HG03103 (cell line): ENCODE data around the gene KMT2E.
A peak's percentile ranks its signal among the peaks of the same experiment; 100 is the strongest.

ENCODE experiments used
- ATAC-seq: cut with Tn5 transposase; IDR thresholded peaks from one replicate; pipeline ENCODE4 v1.9.1; 2021; ENCODE audit warnings: low read depth; ENCODE audit not compliant: unreplicated experiment

The KMT2E gene

GRCh38 chr7:105118612-105119600 lies 104.9 kb downstream of the KMT2E start:
- peak; percentile 48 for ATAC-seq

DNA sequence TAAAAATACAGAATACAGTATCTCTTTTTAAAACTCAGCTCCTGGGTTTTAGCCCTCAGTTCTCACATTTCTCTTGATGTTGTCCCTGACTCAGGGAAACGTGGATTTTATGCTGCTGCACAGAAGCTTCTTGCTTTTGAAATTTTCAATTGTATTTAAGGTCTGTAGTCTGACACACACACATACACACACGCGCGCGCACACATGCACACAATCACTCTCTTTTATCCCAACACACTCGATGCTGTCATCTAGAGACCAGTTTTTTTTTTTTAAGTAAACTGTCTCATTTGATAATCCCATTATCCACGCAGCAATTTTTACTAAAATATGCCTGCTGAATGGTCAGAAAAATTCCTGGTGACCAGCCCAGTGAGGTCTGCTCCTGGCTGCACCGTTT lies 108.6 kb downstream of the KMT2E start:
- ATAC-seq: no peak

DNA sequence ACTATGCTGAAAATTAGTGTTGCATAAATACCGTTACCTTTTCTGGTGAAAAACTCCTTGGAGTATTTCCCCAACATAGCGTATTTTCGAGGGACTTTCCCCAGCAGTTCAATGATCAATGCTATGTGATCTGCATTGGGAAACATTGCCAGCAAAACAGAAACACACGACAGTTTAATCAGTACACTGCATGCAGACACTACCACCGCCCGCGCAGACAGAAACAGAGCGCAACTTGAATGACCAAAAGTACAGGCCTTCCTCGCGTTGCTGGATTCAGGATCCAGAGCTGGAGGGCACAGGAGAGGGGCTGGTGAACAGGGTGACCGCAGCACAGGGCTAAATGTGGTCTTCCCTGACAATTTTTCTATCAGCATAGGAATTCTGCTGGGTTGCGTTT lies 111.7 kb downstream of the KMT2E start:
- no peak for ATAC-seq

GRCh38 chr7:105126436-105126975 lies 112.5 kb downstream of the KMT2E start:
- ATAC-seq: no peak

DNA sequence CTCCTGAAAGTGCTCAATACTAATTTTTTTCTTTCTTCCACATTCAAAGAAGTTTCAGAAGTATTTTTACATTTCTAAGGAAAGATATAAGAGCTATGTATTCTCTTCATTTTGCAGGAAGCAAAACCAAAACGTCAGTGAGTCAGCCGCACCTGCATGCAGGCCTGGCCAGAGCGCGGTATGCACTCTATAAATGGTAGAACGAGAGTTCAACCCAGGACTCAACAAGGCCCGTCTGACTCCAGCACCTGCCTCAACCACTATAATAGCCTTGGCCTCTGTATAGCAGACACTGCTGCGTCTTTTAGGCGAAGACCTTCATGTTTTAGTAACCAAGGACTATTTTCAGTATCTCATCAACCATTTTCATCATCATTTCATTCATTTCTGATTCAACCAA lies 113.2 kb downstream of the KMT2E start:
- ATAC-seq: no peak

- no peak for ATAC-seq
These were observed 116.0 kb downstream of the KMT2E start for GRCh38 chr7:105130048-105130447.

DNA sequence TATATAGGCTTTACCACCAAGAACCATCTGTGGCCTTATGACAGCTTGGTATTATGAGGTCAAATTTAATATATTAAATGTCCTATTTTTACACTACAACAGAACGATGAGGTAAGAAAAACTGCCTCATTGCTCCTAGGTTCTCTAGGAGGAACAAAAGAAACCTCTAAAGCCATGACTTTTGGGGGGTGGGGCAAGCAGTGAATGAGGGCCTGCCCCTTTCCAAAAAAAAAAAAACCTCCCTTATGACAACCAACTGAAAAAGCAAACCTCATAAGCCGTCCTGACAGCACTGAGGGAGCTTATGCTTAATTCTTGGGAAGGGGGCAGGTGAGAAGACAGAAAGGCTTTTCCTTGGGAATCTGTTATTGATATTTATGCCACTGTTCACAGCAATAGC lies 116.6 kb downstream of the KMT2E start:
- no peak for ATAC-seq

- no peak for ATAC-seq
These were observed 117.1 kb downstream of the KMT2E start for GRCh38 chr7:105131033-105131656.

GRCh38 chr7:105131890-105132289 lies 117.9 kb downstream of the KMT2E start:
- ATAC-seq: no peak

- no peak for ATAC-seq
These were observed 118.3 kb downstream of the KMT2E start for GRCh38 chr7:105132335-105132734.

DNA sequence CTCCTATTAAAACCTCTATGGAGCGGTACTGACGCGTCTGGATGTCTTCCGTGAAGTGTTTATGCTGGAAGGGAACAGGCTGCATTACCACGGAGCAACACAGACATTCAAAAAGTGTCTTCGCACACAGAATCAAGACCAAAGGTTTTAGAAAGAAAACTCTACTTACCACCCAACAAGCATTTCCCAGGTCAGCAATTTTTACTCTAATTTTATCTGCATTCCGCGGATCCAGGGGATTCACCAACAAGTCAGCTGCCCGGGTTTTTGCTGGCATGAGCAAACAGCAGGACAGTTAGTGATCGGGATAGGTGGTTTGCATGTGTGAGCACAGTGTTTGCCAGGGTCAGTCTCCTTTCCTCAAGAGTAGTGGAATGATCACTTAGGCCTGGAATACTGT lies 118.8 kb downstream of the KMT2E start:
- no peak for ATAC-seq

DNA sequence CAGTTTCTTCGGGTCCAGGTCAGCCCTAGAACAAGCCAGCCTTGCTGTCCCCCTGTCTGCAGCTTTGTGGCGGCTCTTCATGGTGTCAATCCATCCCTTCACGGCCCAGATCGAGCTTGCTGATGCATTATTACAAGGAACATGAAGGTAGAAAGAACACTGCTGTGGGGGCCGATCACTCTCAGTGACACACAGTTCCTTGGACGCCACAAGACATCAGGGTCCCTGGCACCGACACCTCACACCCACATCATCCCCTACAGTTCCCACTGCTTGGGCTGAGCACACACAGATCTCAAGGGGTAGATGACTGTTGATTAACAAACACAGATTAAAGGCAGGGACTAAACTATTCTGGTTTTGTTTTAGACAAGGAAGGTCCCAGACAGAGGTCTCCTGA lies 119.4 kb downstream of the KMT2E start:
- ATAC-seq: no peak

- no peak for ATAC-seq
These were observed 120.1 kb downstream of the KMT2E start for GRCh38 chr7:105133986-105134655.

- ATAC-seq: no peak
These were observed 122.2 kb downstream of the KMT2E start for GRCh38 chr7:105136221-105136620.

- no peak for ATAC-seq
These were observed 123.9 kb downstream of the KMT2E start for GRCh38 chr7:105137898-105138297.

- no peak for ATAC-seq
These were observed 125.4 kb downstream of the KMT2E start for GRCh38 chr7:105139381-105139780.

DNA sequence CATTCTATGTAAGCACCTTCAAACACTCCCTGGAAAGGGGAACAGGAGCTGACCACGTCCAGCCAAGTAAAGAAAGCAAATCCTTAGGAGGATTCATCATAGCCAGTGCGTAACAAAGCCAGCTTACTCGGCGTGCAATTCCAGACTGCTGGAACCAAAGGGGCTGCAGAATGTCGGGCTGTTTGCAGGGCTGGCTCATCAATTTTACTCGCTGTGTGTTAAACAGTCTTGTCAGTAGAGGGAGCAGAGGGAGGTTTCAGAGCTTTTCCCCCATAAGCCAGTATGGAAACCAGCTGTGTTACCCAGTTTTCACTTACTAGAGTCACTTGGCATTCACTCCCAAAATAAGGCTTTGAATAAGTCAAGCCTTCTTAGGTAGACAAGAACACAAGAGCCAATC lies 127.1 kb downstream of the KMT2E start:
- ATAC-seq: no peak

DNA sequence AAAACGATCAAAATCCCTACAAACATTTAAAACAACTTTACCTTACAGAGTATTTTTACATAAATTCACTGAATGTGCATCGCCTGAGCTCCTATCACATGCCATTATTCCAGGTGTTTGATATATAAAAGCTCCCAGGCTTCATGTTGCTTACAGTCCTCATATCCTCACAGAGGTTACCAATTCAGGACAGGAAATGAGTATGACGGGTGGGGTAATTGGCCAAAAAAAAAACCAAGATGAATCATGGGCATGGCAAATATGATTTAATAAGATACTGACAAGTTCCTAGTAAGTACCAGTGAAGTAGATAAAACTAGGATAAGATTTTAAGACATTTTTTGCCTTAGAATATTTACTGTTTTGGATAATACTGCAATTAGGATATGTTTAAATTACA lies 135.8 kb downstream of the KMT2E start:
- ATAC-seq: no peak

DNA sequence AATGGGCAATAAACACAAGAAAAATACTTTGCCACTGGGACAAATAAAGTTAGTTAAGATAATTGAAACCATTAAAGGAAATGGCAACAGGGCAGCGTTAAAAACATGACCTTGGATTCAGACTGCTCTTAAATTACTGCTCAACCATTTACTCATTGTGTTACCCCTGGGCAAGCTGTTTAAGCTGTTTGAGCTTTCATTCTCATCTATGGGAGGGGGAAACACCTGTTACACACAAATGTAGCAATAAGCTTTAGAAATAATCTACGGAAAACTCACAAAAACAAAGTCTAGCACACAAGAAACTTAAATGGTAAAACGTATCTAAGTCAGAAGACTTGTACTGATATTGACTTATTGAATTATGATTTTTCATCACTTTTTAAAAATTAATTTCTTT lies 137.1 kb downstream of the KMT2E start:
- ATAC-seq: no peak

DNA sequence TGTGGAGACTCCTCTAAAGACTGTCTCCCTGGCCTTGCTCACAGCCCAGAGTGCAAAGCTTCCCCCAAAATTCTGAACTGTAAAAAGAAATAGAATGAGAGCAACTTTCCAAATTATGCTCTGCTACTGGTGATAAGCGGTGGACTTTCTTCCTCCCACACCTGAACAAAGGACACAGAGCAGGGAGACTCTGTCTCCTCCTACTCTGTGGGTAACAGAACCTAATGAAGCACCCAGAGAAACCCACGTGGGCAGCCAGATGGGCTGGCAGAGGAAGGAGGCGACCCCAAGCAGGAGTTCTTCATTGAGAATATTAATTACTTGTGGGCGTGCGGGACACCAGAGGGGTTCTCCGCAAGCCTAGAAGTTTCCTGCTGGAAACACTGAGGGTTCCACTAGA lies 139.5 kb downstream of the KMT2E start:
- no peak for ATAC-seq

DNA sequence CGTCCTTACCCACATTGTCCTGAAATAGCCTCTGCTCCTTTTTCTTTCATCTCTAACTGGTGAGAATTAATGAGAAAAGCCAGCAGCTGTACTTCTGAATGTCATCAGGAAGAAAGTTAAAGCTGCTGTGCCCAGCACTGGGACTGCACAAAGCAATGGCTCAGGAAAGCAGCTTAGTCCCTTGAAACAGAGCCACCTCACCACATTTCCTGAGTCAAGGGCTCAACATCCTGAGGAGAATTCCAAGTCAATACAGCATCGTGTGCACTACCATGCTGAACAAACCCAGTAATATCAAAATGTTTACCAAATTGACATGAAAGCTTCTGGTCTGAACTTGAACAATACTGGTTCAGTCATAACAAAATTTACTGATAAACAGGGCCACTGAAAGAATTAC lies 140.1 kb downstream of the KMT2E start:
- no peak for ATAC-seq
